Transverse colon (tissue), 4 donors: ENCODE results near the gene KCTD15. TPM values are rescaled to one million over a fixed set of nuclear protein-coding genes. Genes with fewer than 3 reads are reported as not detected.

Experiments
- DNase-seq: peaks from one replicate; pipeline ENCODE4 v3.0.0-alpha.2; 2019
- H3K27ac ChIP-seq, 4 donors: fragments of 200-600 bp; sonication (generic); 2 replicates each; pipeline ENCODE4 v1.5.1; 2016 to 2018; ENCODE audit warnings: inconsistent platforms in 4 of 4
- H3K27me3 ChIP-seq: fragments of 200-600 bp; sonication (generic); 2 replicates; pipeline ENCODE4 v1.5.1; 2017; ENCODE audit warnings: inconsistent platforms
- H3K36me3 ChIP-seq, 4 donors: fragments of 200-600 bp; sonication (generic); 2 replicates each; pipeline ENCODE4 v1.5.1; 2017 to 2019; ENCODE audit warnings: inconsistent platforms in 4 of 4
- H3K4me1 ChIP-seq, 4 donors: fragments of 200-600 bp; sonication (generic); 2 replicates each; pipeline ENCODE4 v1.5.1; 2017 to 2020; ENCODE audit warnings: inconsistent platforms in 4 of 4
- H3K4me3 ChIP-seq, 4 donors: fragments of 200-600 bp; sonication (generic); 1 replicate in 1 of 4; 2 replicates in 3 of 4; pipeline versions ENCODE4 v1.5.1 to v1.6.1; 2017 to 2019; ENCODE audit warnings: inconsistent platforms in 4 of 4
- H3K9me3 ChIP-seq, 2 donors: fragments of 200-600 bp; sonication (generic); 2 replicates each; pipeline ENCODE4 v1.5.1; 2017 to 2019; ENCODE audit warnings: inconsistent platforms in 2 of 2
- EP300 ChIP-seq: sonication (generic); formaldehyde crosslinking; IDR thresholded peaks from one replicate; pipeline ENCODE4 v1.6.1; 2017; ENCODE audit warnings: antibody characterized with exemption, low read depth
- POLR2A ChIP-seq: fragments of 450-650 bp; IDR thresholded peaks from one replicate; pipeline ENCODE4 v1.6.1; 2016; ENCODE audit warnings: antibody characterized with exemption, mild to moderate bottlenecking, moderate library complexity
- POLR2AphosphoS5 ChIP-seq, 3 donors: sonication (generic); formaldehyde crosslinking; IDR thresholded peaks; one replicate each; pipeline ENCODE4 v1.6.1; 2016; ENCODE audit warnings: antibody characterized with exemption in 3 of 3
- WGBS, 2 donors: methylation state at CpG; one replicate each; pipeline ENCODE4 v1.1.5; 2018; ENCODE audit warnings: low coverage in 1 of 2; 5-methylcytosine and 5-hydroxymethylcytosine counted together
- in situ Hi-C, 4 donors: fragments of 200-750 bp; cut with MboI; loops; one replicate each; pipeline versions ENCODE4 v1.15.0 to v1.15.1; 2017; ENCODE audit warnings: low sequenced_read_pairs in 3 of 4, low pct_ligation_motif_present in 1 of 4, low pct_unique_long_range_greater_than_20kb in 1 of 4
- intact Hi-C: fragments of 100-400 bp; cut with DNase I; formaldehyde crosslinking; loops from one replicate; pipeline ENCODE4 v1.15.1; 2023; ENCODE audit warnings: low total_unique reads
- total RNA-seq, 4 donors: library from RNA; depleted of rRNA; stranded (reverse); fragments of >200 nt; gene quantifications; one replicate each; pipeline ENCODE4 v1.1.0, GENCODE V29; 2016
- TF ChIP-seq, protein P1 (sequence below), 5 experiments: fragments of 200-600 bp in 3 of 5; fragments of 450-650 bp in 2 of 5; sonication (generic) in 3 of 5; IDR thresholded peaks; 1 replicate in 2 of 5; 2 replicates in 3 of 5; pipeline ENCODE4 v1.5.1; 2016 to 2017; ENCODE audit warnings: antibody characterized with exemption in 5 of 5, inconsistent platforms in 3 of 5, mild to moderate bottlenecking in 2 of 5, moderate library complexity in 1 of 5

Gene KCTD15
- total RNA-seq, 4 donors from 2014 or later, result 28.5 to 158 (median 39.2) TPM

DNA sequence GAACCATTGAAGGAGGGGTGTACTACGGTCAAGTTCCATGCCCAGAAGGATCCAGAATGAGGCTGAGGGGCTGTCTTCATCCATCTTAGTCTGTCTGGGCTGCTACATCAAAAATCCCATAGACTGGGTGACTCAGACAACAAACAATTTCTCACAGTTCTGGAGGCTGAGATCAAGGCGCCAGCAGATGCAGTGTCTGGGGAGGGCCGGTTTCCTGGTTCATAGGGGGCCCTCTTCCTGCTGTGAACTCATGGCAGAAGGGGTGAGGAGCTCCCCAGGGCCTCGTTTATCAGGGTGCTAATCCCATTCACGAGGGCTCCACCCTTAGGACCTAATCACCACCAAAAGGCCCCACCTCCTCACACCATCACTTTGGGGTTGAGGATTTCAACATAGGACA is 14.7 kb upstream of the KCTD15 start:
- H3K36me3 ChIP-seq, result no peaks in the 10 kb centered on the region
- in situ Hi-C loops, result loop anchor here (10.0 kb wide), 1 partner anchor 313 kb away; no protein-coding TSS in a partner anchor
- H3K27me3 ChIP-seq, result peaks cover 19% of the 10 kb centered on the region
- no peak for DNase-seq
- H3K4me1 ChIP-seq, result peaks cover 0 to 4% (median 2%) of the 10 kb centered on the region in 4 donors
- no peak for TF ChIP-seq POLR2A
- TF ChIP-seq POLR2AphosphoS5 (IDR thresholded peaks at IDR 0.05), result no peak
- TF ChIP-seq, protein P1, sequence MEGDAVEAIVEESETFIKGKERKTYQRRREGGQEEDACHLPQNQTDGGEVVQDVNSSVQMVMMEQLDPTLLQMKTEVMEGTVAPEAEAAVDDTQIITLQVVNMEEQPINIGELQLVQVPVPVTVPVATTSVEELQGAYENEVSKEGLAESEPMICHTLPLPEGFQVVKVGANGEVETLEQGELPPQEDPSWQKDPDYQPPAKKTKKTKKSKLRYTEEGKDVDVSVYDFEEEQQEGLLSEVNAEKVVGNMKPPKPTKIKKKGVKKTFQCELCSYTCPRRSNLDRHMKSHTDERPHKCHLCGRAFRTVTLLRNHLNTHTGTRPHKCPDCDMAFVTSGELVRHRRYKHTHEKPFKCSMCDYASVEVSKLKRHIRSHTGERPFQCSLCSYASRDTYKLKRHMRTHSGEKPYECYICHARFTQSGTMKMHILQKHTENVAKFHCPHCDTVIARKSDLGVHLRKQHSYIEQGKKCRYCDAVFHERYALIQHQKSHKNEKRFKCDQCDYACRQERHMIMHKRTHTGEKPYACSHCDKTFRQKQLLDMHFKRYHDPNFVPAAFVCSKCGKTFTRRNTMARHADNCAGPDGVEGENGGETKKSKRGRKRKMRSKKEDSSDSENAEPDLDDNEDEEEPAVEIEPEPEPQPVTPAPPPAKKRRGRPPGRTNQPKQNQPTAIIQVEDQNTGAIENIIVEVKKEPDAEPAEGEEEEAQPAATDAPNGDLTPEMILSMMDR (IDR thresholded peaks at IDR 0.05), result no peak
- no peak for TF ChIP-seq EP300
- no peak overlapping the region for H3K4me3 ChIP-seq
- WGBS, 2 donors, result 58% methylated on average over 5 of the region's 5 CpGs; no CpG with 5 or more reads in 1 of the 2 donors
- no peak overlapping the region for H3K27ac ChIP-seq
- intact Hi-C loops, result no loop called here
- H3K9me3 ChIP-seq, result no peaks in the 10 kb centered on the region

DNA sequence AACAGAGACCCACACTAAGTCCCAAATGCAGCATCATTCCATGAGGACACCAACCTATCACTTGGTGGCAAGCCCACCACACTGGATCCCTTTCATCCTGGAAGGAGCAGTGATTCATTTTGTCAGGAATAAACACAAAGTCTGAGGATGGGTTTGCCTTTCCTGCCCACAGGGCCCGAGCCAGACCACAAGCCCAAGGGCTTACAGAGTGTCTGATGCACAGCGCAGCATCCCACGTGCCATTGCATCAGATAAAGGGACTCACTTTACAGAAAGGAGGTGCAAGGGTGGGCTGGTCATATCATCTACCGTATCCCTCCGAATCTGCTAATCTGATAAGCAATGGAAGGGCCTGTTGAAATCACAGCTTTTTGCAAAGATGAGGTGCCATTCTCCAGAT is 12.2 kb upstream of the KCTD15 start:
- TF ChIP-seq POLR2AphosphoS5 (IDR thresholded peaks at IDR 0.05) (no peak), POLR2A (no peak), EP300 (no peak)
- TF ChIP-seq, protein P1 (IDR thresholded peaks at IDR 0.05), result no peak
- intact Hi-C loops (no loop called here), in situ Hi-C loops (loop anchor here (10.0 kb wide), 1 partner anchor 310 kb away; no protein-coding TSS in a partner anchor)
- DNase-seq, result no peak
- Histone ChIP-seq H3K9me3 (no peaks in the 10 kb centered on the region), H3K4me1 (no peaks in the 10 kb centered on the region), H3K27ac (no peak overlapping the region), H3K27me3 (peaks cover 8% of the 10 kb centered on the region), H3K4me3 (no peak overlapping the region), H3K36me3 (no peaks in the 10 kb centered on the region)
- 80% methylated on average over 5 of the region's 5 CpGs; no CpG with 5 or more reads in 1 of the 2 donors for WGBS, 2 donors

DNA sequence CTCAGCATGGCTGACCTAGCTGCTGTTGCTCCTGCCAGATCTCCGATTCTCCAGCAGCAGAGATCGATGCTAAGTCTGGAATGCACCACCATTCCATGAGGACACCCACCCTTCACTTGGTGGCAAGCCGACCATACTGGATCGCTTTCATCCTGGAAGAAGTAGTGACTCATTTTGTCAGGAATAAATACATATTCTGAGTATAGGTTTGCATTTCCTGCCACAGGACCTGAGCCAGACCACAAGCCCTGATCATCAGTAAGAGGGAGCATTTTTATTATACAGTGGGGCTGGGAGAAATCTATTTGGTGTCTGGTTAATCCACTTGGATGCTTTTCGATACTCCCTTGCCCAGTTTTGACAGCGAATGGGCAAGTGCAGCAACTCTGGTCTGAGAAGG is 10.9 kb upstream of the KCTD15 start:
- no peak overlapping the region for H3K27ac ChIP-seq
- intact Hi-C loops, result no loop called here
- 77 to 90% methylated on average over 2 to 6 of the region's 6 CpGs for WGBS, 2 donors
- DNase-seq, result no peak
- H3K27me3 ChIP-seq, result no peaks in the 10 kb centered on the region
- no peaks in the 10 kb centered on the region for H3K4me1 ChIP-seq
- TF ChIP-seq, protein P1 (IDR thresholded peaks at IDR 0.05), result no peak
- TF ChIP-seq POLR2AphosphoS5 (IDR thresholded peaks at IDR 0.05) (no peak), POLR2A (no peak), EP300 (no peak)
- H3K9me3 ChIP-seq, result no peaks in the 10 kb centered on the region
- H3K36me3 ChIP-seq, result no peaks in the 10 kb centered on the region
- in situ Hi-C loops, result loop anchor here (10.0 kb wide), 1 partner anchor 309 kb away; no protein-coding TSS in a partner anchor
- H3K4me3 ChIP-seq, result no peak overlapping the region

DNA sequence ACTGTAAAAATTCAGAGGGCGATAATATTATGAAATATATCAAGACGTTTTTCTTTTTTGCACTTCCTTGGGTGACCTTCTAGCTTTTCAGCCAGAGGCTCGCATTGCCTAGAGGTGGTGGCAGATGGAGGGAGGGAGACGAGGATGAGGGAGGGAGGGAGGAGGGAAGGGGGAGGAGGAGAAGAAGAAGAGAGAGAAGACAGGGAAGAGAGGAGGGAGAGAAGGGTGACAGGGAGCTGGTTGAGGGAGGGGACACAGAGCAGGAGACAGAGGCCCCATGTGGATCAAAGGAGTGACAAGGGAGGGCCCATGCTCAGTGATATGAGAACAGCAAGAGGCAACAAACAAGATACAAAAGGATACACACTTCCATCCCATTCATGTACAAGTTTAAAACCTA is 8.0 kb upstream of the KCTD15 start:
- TF ChIP-seq, protein P1 (IDR thresholded peaks at IDR 0.05), result no peak
- TF ChIP-seq EP300 (no peak), POLR2A (no peak), POLR2AphosphoS5 (IDR thresholded peaks at IDR 0.05) (no peak)
- intact Hi-C loops, result no loop called here

More for the DNA sequence above, 8.0 kb upstream of the KCTD15 start:
- DNase-seq, result no peak
- Histone ChIP-seq H3K4me3 (no peak overlapping the region), H3K27ac (no peak overlapping the region), H3K36me3 (no peaks in the 10 kb centered on the region), H3K9me3 (no peaks in the 10 kb centered on the region), H3K27me3 (peaks cover 5% of the 10 kb centered on the region), H3K4me1 (no peaks in the 10 kb centered on the region)
- in situ Hi-C loops, result loop anchor here (10.0 kb wide), 1 partner anchor 306 kb away; no protein-coding TSS in a partner anchor
- WGBS, 2 donors, result 48 to 57% methylated on average over 4 of the region's 4 CpGs
